Kidney capillary endothelial cell (primary cell): ENCODE data around the gene RBM44.
"Not testable (repeated sequence)": the region's sequence is repeated elsewhere in the genome, so short reads cannot be mapped to it uniquely, and the experiment has no call there.

Source experiments
- DNase-seq: peaks from one replicate; pipeline ENCODE4 v3.0.0-alpha.2; 2018; ENCODE audit warnings: low spot score

Gene RBM44

GRCh38 chr2:237774811-237775553 is 23.6 kb upstream of the RBM44 start:
- DNase-seq: peak; percentile 56

- no peak for DNase-seq
Measured at GRCh38 chr2:237779521-237779920, 19.1 kb upstream of the RBM44 start.

- DNase-seq: no peak
Measured at GRCh38 chr2:237782181-237782580, 16.4 kb upstream of the RBM44 start.

- not testable (repeated sequence) for DNase-seq
Measured at GRCh38 chr2:237783678-237784077, 14.9 kb upstream of the RBM44 start.

GRCh38 chr2:237786936-237787335 is 11.6 kb upstream of the RBM44 start:
- DNase-seq: no peak

GRCh38 chr2:237790353-237790752 is 8.2 kb upstream of the RBM44 start:
- DNase-seq: peak; percentile 19

- no peak for DNase-seq
Measured at GRCh38 chr2:237791977-237792727, 6.4 kb upstream of the RBM44 start.

- no peak for DNase-seq
Measured at GRCh38 chr2:237797253-237797652, 1.3 kb upstream of the RBM44 start.

- no peak for DNase-seq
Measured at GRCh38 chr2:237799060-237799428, 465 bp downstream of the RBM44 start.

- no peak for DNase-seq
Measured at GRCh38 chr2:237801466-237801865, 2.9 kb downstream of the RBM44 start.

GRCh38 chr2:237806334-237806733 is 7.8 kb downstream of the RBM44 start:
- peak; percentile 2 for DNase-seq

GRCh38 chr2:237815637-237816036 is 17.1 kb downstream of the RBM44 start:
- no peak for DNase-seq

GRCh38 chr2:237816531-237816930 is 18.0 kb downstream of the RBM44 start:
- DNase-seq: no peak

- no peak for DNase-seq
Measured at GRCh38 chr2:237818066-237818473, 19.5 kb downstream of the RBM44 start.

- DNase-seq: no peak
Measured at GRCh38 chr2:237819231-237819630, 20.7 kb downstream of the RBM44 start.

- no peak for DNase-seq
Measured at GRCh38 chr2:237820421-237820820, 21.8 kb downstream of the RBM44 start.

- no peak for DNase-seq
Measured at GRCh38 chr2:237823544-237823943, 25.0 kb downstream of the RBM44 start.

- DNase-seq: no peak
Measured at GRCh38 chr2:237824085-237824484, 25.5 kb downstream of the RBM44 start.

GRCh38 chr2:237827421-237827987 is 28.9 kb downstream of the RBM44 start:
- DNase-seq: no peak

GRCh38 chr2:237830522-237830921 is 31.9 kb downstream of the RBM44 start:
- no peak for DNase-seq

GRCh38 chr2:237833546-237833945 is 35.0 kb downstream of the RBM44 start:
- no peak for DNase-seq

GRCh38 chr2:237835372-237835771 is 36.8 kb downstream of the RBM44 start:
- DNase-seq: no peak

GRCh38 chr2:237841051-237841450 is 42.5 kb downstream of the RBM44 start:
- no peak for DNase-seq
